ENCODE results near the gene CD34.
A peak's percentile ranks its signal among the peaks of the same experiment; 100 is the strongest.

The CD34 gene

GRCh38 chr1:207952617-207953542 lies 42.0 kb upstream of the CD34 start:
- TF ChIP-seq TSHZ2 (CRISPR knock-in tag; IDR thresholded peaks at IDR 0.05) = no peak
- no peak for TF ChIP-seq ZNF565 (CRISPR knock-in tag; conservative IDR thresholded peaks at IDR 0.05; ENCODE audit: low read depth)
- no peak for TF ChIP-seq ESRRG (CRISPR knock-in tag; IDR thresholded peaks at IDR 0.05)
- TF ChIP-seq ZNF70 (CRISPR knock-in tag; IDR thresholded peaks at IDR 0.05) = no peak
- TF ChIP-seq ISL1 (CRISPR knock-in tag; IDR thresholded peaks at IDR 0.05) = no peak
- ATAC-seq = peak; percentile 42; the same call in 1 of the 3 replicates

GRCh38 chr1:207951652-207952051 lies 40.7 kb upstream of the CD34 start:
- no peak for TF ChIP-seq TOX (CRISPR knock-in tag; IDR thresholded peaks at IDR 0.05; ENCODE audit: borderline replicate concordance)
- no peak for TF ChIP-seq CSDC2 (CRISPR knock-in tag; IDR thresholded peaks at IDR 0.05)
- TF ChIP-seq ISL1 (CRISPR knock-in tag; IDR thresholded peaks at IDR 0.05) = no peak
- no peak for TF ChIP-seq PATZ1 (CRISPR knock-in tag; IDR thresholded peaks at IDR 0.05; ENCODE audit: borderline replicate concordance)
- no peak for ATAC-seq

GRCh38 chr1:207950750-207951149 lies 39.8 kb upstream of the CD34 start:
- TF ChIP-seq CSRNP3 (CRISPR knock-in tag; IDR thresholded peaks at IDR 0.05) (no peak), OSR1 (CRISPR knock-in tag; IDR thresholded peaks at IDR 0.05) (no peak), CREB5 (CRISPR knock-in tag; IDR thresholded peaks at IDR 0.05; ENCODE audit: low read depth) (no peak), ISL1 (CRISPR knock-in tag; IDR thresholded peaks at IDR 0.05) (no peak), GLIS3 (CRISPR knock-in tag; IDR thresholded peaks at IDR 0.05) (no peak), ZFP3 (CRISPR knock-in tag; IDR thresholded peaks at IDR 0.05) (no peak), CSDC2 (CRISPR knock-in tag; IDR thresholded peaks at IDR 0.05) (no peak), POU6F1 (CRISPR knock-in tag; IDR thresholded peaks at IDR 0.05; ENCODE audit: borderline replicate concordance, low read depth) (no peak), TOX (CRISPR knock-in tag; IDR thresholded peaks at IDR 0.05; ENCODE audit: borderline replicate concordance) (no peak), ARNTL (CRISPR knock-in tag; IDR thresholded peaks at IDR 0.05; ENCODE audit: borderline replicate concordance, low read depth) (no peak)
- no peak for ATAC-seq

GRCh38 chr1:207949571-207950195 lies 38.8 kb upstream of the CD34 start:
- TF ChIP-seq GLIS3 (CRISPR knock-in tag; IDR thresholded peaks at IDR 0.05) (no peak), ZNF565 (CRISPR knock-in tag; conservative IDR thresholded peaks at IDR 0.05; ENCODE audit: low read depth) (no peak), TSHZ2 (CRISPR knock-in tag; IDR thresholded peaks at IDR 0.05) (no peak), CREB5 (CRISPR knock-in tag; IDR thresholded peaks at IDR 0.05; ENCODE audit: low read depth) (no peak), ZC3H10 (CRISPR knock-in tag; IDR thresholded peaks at IDR 0.05) (peak; percentile 94; the same call in 1 of the 2 replicates)
- no peak for ATAC-seq

Measured in SK-N-SH treated with all-trans-retinoic acid at 6 μM for 48 hours (cell line).